Caco-2 (cell line): ENCODE measurements around the gene VRK1. TPM values are rescaled to one million over a fixed set of nuclear protein-coding genes. Genes with fewer than 3 reads are reported as not detected.

Experiments used
- BruUV-seq: library from RNA; stranded (reverse); fragments of 400-500 nt; replicated peaks from 2 replicates; lab custom pipeline; 2021; lab: Mats Ljungman, UMichigan
- CTCF ChIA-PET: fragments of 300-600 bp; sonication (Branson Sonifier 250); formaldehyde crosslinking; loops from one replicate; lab custom pipeline; 2022; ENCODE audit warnings: antibody characterized with exemption; lab: Charles Lee
- POLR2A ChIA-PET: fragments of 300-600 bp; sonication (Branson Sonifier 250); formaldehyde crosslinking; loops from one replicate; lab custom pipeline; 2022; ENCODE audit warnings: antibody characterized with exemption; lab: Charles Lee
- DNase-seq, 2 experiments: peaks; one replicate each; pipeline versions ENCODE4 v3.0.0 to v3.0.0-alpha.2; 2020 to 2022
- H3K27me3 ChIP-seq: replicated peaks from 2 replicates; pipeline ENCODE4 v1.6.0; 2011; ENCODE audit warnings: low read length; ENCODE audit not compliant: control insufficient read depth, insufficient read depth
- H3K36me3 ChIP-seq: 2 replicates; pipeline ENCODE4 v1.5.1; 2011; ENCODE audit warnings: low read length; ENCODE audit not compliant: control insufficient read depth, insufficient read depth
- H3K4me1 ChIP-seq: fragments of 250-450 bp; sonication (Bioruptor Pico); 2 replicates; pipeline ENCODE4 v1.5.1; 2020; ENCODE audit warnings: mild to moderate bottlenecking
- H3K4me3 ChIP-seq: 2 replicates; pipeline ENCODE4 v1.5.1; 2011; ENCODE audit warnings: low read depth, mild to moderate bottlenecking, control low read depth, low read length
- H3K9me3 ChIP-seq: fragments of 250-450 bp; sonication (Bioruptor Pico); 2 replicates; pipeline ENCODE4 v1.5.1; 2020; ENCODE audit warnings: mild to moderate bottlenecking, moderate library complexity
- H3K27ac Mint-ChIP-seq: one replicate; pipeline ENCODE4 v1.8.0; 2022; ENCODE audit warnings: mixed read lengths; ENCODE audit not compliant: unreplicated experiment
- H3K27me3 Mint-ChIP-seq: one replicate; pipeline ENCODE4 v1.8.0; 2022; ENCODE audit warnings: mixed read lengths; ENCODE audit not compliant: insufficient read depth, unreplicated experiment
- H3K36me3 Mint-ChIP-seq: one replicate; pipeline ENCODE4 v1.8.0; 2022; ENCODE audit warnings: mild to moderate bottlenecking, mixed read lengths; ENCODE audit not compliant: insufficient read depth, unreplicated experiment
- H3K4me1 Mint-ChIP-seq: one replicate; pipeline ENCODE4 v1.8.0; 2022; ENCODE audit warnings: low read depth, mixed read lengths; ENCODE audit not compliant: unreplicated experiment
- H3K4me3 Mint-ChIP-seq: one replicate; pipeline ENCODE4 v1.8.0; 2022; ENCODE audit warnings: mild to moderate bottlenecking, moderate library complexity, mixed read lengths; ENCODE audit not compliant: unreplicated experiment
- H3K9me3 Mint-ChIP-seq: one replicate; pipeline ENCODE4 v1.8.0; 2022; ENCODE audit warnings: mixed read lengths; ENCODE audit not compliant: unreplicated experiment
- CTCF ChIP-seq, 2 experiments: fragments of 200-600 bp in 1 of 2; IDR thresholded peaks; 1 replicate in 1 of 2; 2 replicates in 1 of 2; pipeline versions ENCODE4 v1.5.1 to v1.8.0; 2011 to 2022; ENCODE audit warnings: antibody characterized with exemption in 1 of 2, control low read depth in 1 of 2, inconsistent platforms in 1 of 2, low read depth in 1 of 2, low read length in 1 of 2, mild to moderate bottlenecking in 1 of 2, moderate library complexity in 1 of 2; ENCODE audit not compliant: insufficient read depth in 1 of 2, severe bottlenecking in 1 of 2, unreplicated experiment in 1 of 2
- intact Hi-C: fragments of 100-400 bp; cut with micrococcal nuclease; formaldehyde crosslinking; loops from one replicate; pipeline ENCODE4 v1.10.0; 2022; ENCODE audit not compliant: unreplicated experiment
- total RNA-seq: library from RNA; stranded (reverse); gene quantifications from 2 replicates; pipeline ENCODE4 v1.2.3, GENCODE V29; 2022

VRK1 gene
- total RNA-seq, 1 experiment from 2014 or later, result 42.1 TPM

- Mint-ChIP-seq H3K4me1 (peaks cover 14% of the 10 kb centered on the region), H3K27ac (no peak overlapping the region), H3K27me3 (no peaks in the 10 kb centered on the region), H3K36me3 (peaks cover 21% of the 10 kb centered on the region), H3K4me3 (no peak overlapping the region), H3K9me3 (no peaks in the 10 kb centered on the region)
- TF ChIP-seq CTCF (IDR thresholded peaks at IDR 0.05; ENCODE audit: insufficient read depth in 1 of 2, low read depth in 1 of 2, low read length in 1 of 2, severe bottlenecking in 1 of 2, unreplicated experiment in 1 of 2), result no peak
- POLR2A ChIA-PET, result no interaction called here
- DNase-seq, result no peak
- no TSS peak for BruUV-seq
- intact Hi-C loops, result no loop called here
- H3K9me3 ChIP-seq, result no peaks in the 10 kb centered on the region
- CTCF ChIA-PET, result no interaction called here
- H3K4me3 ChIP-seq, result no peak overlapping the region
- no peaks in the 10 kb centered on the region for H3K36me3 ChIP-seq
- H3K4me1 ChIP-seq, result no peaks in the 10 kb centered on the region
- H3K27me3 ChIP-seq, result no peaks in the 10 kb centered on the region
Observed at GRCh38 chr14:96858643-96859042, 61.5 kb downstream of the VRK1 start.

DNA sequence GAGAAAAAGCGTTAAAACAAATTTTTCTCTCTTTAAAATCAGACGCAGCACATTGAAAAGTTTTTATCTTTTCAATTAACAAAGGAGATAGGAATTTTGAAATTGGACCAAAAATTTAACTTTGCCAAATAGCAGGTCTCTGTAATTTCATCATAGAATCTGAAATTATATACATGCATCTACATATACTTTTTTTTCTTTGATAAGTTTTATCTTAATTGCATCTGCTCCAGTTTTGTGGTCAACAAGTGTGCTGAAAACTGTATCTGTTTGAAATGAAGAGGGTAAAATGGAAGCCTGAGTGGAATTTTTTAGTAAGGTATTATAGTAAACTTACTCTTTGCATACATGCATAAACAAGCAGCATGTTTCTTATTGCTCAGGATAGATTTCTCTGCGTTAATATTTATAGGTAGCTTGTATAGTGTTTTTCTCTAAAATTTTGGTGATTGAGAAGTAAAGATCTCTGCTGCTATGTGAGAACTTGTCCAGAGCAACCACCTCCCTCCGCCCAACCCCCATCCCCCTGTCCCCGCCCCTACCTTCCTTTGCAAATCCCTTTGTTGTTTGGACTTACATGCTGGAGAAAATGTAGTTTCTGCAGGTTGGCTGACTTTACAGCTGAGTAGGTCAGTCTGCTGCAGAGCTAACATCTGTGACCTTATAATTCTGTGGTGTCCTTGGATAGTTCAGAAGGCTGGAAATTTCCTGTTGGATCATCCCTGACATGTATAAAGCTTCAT, 64.6 kb downstream of the VRK1 start:
- Histone ChIP-seq H3K9me3 (no peaks in the 10 kb centered on the region), H3K4me3 (no peak overlapping the region), H3K27me3 (no peaks in the 10 kb centered on the region), H3K36me3 (no peaks in the 10 kb centered on the region), H3K4me1 (no peaks in the 10 kb centered on the region)
- DNase-seq, result peak in 1 of 2 experiments; percentile 3
- no peak overlapping the region for H3K4me3 Mint-ChIP-seq
- no peaks in the 10 kb centered on the region for H3K9me3 Mint-ChIP-seq
- POLR2A ChIA-PET, result no interaction called here
- no peak overlapping the region for H3K27ac Mint-ChIP-seq
- intact Hi-C loops, result no loop called here
- TF ChIP-seq CTCF (IDR thresholded peaks at IDR 0.05; ENCODE audit: insufficient read depth in 1 of 2, low read depth in 1 of 2, low read length in 1 of 2, severe bottlenecking in 1 of 2, unreplicated experiment in 1 of 2), result no peak
- H3K27me3 Mint-ChIP-seq, result no peaks in the 10 kb centered on the region
- H3K36me3 Mint-ChIP-seq, result peaks cover 16% of the 10 kb centered on the region
- CTCF ChIA-PET, result interaction anchor here (1.7 kb wide), 1 partner anchor 9 kb away, joined by 7 read pairs; no protein-coding TSS in a partner anchor
- BruUV-seq, result no TSS peak
- peaks cover 14% of the 10 kb centered on the region for H3K4me1 Mint-ChIP-seq

GRCh38 chr14:96863327-96863985, 66.3 kb downstream of the VRK1 start:
- Mint-ChIP-seq H3K27ac (no peak overlapping the region), H3K4me1 (peaks cover 11% of the 10 kb centered on the region), H3K4me3 (no peak overlapping the region), H3K36me3 (no peaks in the 10 kb centered on the region), H3K27me3 (no peaks in the 10 kb centered on the region), H3K9me3 (no peaks in the 10 kb centered on the region)
- ChIA-PET POLR2A (no interaction called here), CTCF (no interaction called here)
- H3K9me3 ChIP-seq, result no peaks in the 10 kb centered on the region
- H3K4me1 ChIP-seq, result no peaks in the 10 kb centered on the region
- no peak overlapping the region for H3K4me3 ChIP-seq
- TF ChIP-seq CTCF (IDR thresholded peaks at IDR 0.05; ENCODE audit: insufficient read depth in 1 of 2, low read depth in 1 of 2, low read length in 1 of 2, severe bottlenecking in 1 of 2, unreplicated experiment in 1 of 2), result no peak
- H3K36me3 ChIP-seq, result no peaks in the 10 kb centered on the region
- DNase-seq, result no peak
- intact Hi-C loops, result no loop called here
- BruUV-seq, result no TSS peak
- no peaks in the 10 kb centered on the region for H3K27me3 ChIP-seq
